ENCODE data around the gene CCDC149. TPM values are rescaled to one million over a fixed set of nuclear protein-coding genes. Genes with fewer than 3 reads are reported as not detected.

Gene CCDC149
- polyA plus RNA-seq, 2 of the 4 experiments (the other 2 are of a cell fraction), result 1.4 to 2.8 TPM

- Histone ChIP-seq H3K4me3 (no peak overlapping the region), H3K9me3 (no peaks in the 10 kb centered on the region), H3K27ac (no peak overlapping the region), H3K4me1 (no peaks in the 10 kb centered on the region), H3K4me2 (no peak overlapping the region)
- no peak for TF ChIP-seq NPAS2 (CRISPR knock-in tag; IDR thresholded peaks at IDR 0.05; ENCODE audit: borderline replicate concordance)
- TF ChIP-seq ZNF302 (CRISPR knock-in tag; IDR thresholded peaks at IDR 0.05), result no peak
- TF ChIP-seq CHD4 (IDR thresholded peaks at IDR 0.05; ENCODE audit: borderline replicate concordance), result no peak
- no peak for TF ChIP-seq HES2 (IDR thresholded peaks at IDR 0.05)
- TF ChIP-seq ZSCAN20 (CRISPR knock-in tag; IDR thresholded peaks at IDR 0.05), result no peak
- no peak for TF ChIP-seq SREBF2 (IDR thresholded peaks at IDR 0.05)
- TF ChIP-seq POLR2AphosphoS2 (conservative IDR thresholded peaks at IDR 0.05; ENCODE audit: low read length), result no peak
- no peak for TF ChIP-seq NFE2L2 (conservative IDR thresholded peaks at IDR 0.05; ENCODE audit: low read length)
- no peak for TF ChIP-seq CBX8 (IDR thresholded peaks at IDR 0.05)
- FAIRE-seq (no peak), DNase-seq (ENCODE audit: low read depth in 1 of 2, low spot score in 1 of 2) (no peak), ATAC-seq (no peak)
- 87% methylated on average over 3 of the region's 3 CpGs for WGBS (ENCODE audit: missing lambda C conversion rate)
- POLR2A ChIA-PET, result no interaction called here
- CTCF ChIA-PET, result no interaction called here
These were observed 22.9 kb downstream of the CCDC149 start for GRCh38 chr4:24889991-24890390.

DNA sequence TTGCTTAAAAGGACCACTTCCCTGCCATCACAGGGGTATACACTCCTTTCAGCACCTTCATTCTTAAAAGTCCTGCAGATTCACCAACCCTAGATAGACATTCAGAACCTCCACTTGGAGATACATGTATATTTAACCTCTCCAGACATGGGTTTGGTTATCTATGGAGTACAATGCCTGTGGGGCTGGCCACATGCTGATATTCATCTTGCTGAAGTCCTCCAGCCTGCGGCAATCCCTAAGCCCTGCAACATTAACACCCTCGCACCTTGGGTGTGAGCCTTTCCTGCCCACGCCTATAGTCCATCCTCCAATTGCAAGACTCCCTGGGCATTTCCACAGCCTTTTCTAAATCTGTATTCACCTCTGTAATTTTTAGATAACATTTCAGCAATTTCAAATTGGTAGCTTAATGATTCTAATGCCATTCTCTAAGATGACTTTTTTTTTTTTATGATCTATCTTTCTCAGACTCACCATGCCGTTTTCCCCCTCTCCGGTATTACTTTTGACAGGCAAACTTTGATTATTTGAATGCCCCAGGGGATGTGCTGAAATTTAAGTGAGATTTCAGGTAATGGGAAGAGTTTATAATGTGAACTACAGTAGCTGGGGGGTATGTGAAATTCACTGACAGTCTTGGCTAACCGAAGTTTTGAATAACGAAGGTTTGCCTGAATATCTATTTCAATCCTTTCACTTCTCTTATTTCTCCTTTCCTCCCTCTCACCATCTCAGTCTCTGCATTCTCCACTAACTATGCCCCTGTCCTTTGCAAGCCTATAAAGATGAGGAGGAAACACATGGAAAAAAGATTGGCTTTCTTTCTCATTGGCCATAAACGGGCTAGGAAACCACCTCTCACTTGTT lies 24.1 kb downstream of the CCDC149 start:
- DNase-seq (ENCODE audit: low read depth in 1 of 2, low spot score in 1 of 2) (no peak), ATAC-seq (no peak), FAIRE-seq (no peak)
- ChIA-PET CTCF (no interaction called here), POLR2A (no interaction called here)
- Histone ChIP-seq H3K27ac (no peak overlapping the region), H3K4me1 (no peaks in the 10 kb centered on the region), H3K4me2 (no peak overlapping the region), H3K4me3 (no peak overlapping the region), H3K9me3 (no peaks in the 10 kb centered on the region)
- no peak for TF ChIP-seq HMGXB4 (CRISPR knock-in tag; IDR thresholded peaks at IDR 0.05; ENCODE audit: borderline replicate concordance)
- TF ChIP-seq TFCP2L1 (CRISPR knock-in tag; IDR thresholded peaks at IDR 0.05), result no peak
- TF ChIP-seq RNF2 (IDR thresholded peaks at IDR 0.05; ENCODE audit: borderline replicate concordance, low read depth), result no peak
- TF ChIP-seq RAD21 (conservative IDR thresholded peaks at IDR 0.05 in 1 of 2, IDR thresholded peaks at IDR 0.05 in 1 of 2), result no peak
- no peak for TF ChIP-seq ZSCAN20 (CRISPR knock-in tag; IDR thresholded peaks at IDR 0.05)
- TF ChIP-seq, protein P1, sequence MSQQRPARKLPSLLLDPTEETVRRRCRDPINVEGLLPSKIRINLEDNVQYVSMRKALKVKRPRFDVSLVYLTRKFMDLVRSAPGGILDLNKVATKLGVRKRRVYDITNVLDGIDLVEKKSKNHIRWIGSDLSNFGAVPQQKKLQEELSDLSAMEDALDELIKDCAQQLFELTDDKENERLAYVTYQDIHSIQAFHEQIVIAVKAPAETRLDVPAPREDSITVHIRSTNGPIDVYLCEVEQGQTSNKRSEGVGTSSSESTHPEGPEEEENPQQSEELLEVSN (IDR thresholded peaks at IDR 0.05; ENCODE audit: borderline replicate concordance, low read depth), result no peak
- no peak for TF ChIP-seq ZFP36 (IDR thresholded peaks at IDR 0.05; ENCODE audit: borderline replicate concordance, partially characterized antibody)
- no peak for TF ChIP-seq HOXA7 (CRISPR knock-in tag; IDR thresholded peaks at IDR 0.05)
- no peak for TF ChIP-seq CHD2 (IDR thresholded peaks at IDR 0.05; ENCODE audit: low read length, partially characterized antibody)
- WGBS (ENCODE audit: missing lambda C conversion rate), result 88% methylated on average over 8 of the region's 8 CpGs

GRCh38 chr4:24887881-24888430 lies 24.9 kb downstream of the CCDC149 start:
- no peak for TF ChIP-seq HDAC2 (IDR thresholded peaks at IDR 0.05)
- TF ChIP-seq ZNF302 (CRISPR knock-in tag; IDR thresholded peaks at IDR 0.05), result no peak
- TF ChIP-seq HMGXB4 (CRISPR knock-in tag; IDR thresholded peaks at IDR 0.05; ENCODE audit: borderline replicate concordance), result no peak
- DNase-seq (ENCODE audit: low read depth in 1 of 2, low spot score in 1 of 2) (no peak), ATAC-seq (no peak), FAIRE-seq (no peak)
- Histone ChIP-seq H3K4me1 (no peaks in the 10 kb centered on the region), H3K27ac (no peak overlapping the region), H3K4me3 (no peak overlapping the region), H3K9me3 (no peaks in the 10 kb centered on the region), H3K4me2 (no peak overlapping the region)
- ChIA-PET CTCF (no interaction called here), POLR2A (no interaction called here)
- 42% methylated on average over 3 of the region's 3 CpGs for WGBS (ENCODE audit: missing lambda C conversion rate)
